ENCODE measurements around the gene SEMA6A.

GRCh38 chr5:116562669-116563068 lies 12.0 kb downstream of the SEMA6A start:
- TF ChIP-seq CTCF (optimal IDR thresholded peaks at IDR 0.05 in 1 of 3, IDR thresholded peaks at IDR 0.05 in 1 of 3, conservative IDR thresholded peaks at IDR 0.05 in 1 of 3; ENCODE audit: extremely low read depth in 1 of 3, insufficient read depth in 2 of 3, low read length in 3 of 3) (no peak), EZH2 (IDR thresholded peaks at IDR 0.05; ENCODE audit: low read length) (no peak)
